ENCODE measurements around the gene ROR1.

DNA sequence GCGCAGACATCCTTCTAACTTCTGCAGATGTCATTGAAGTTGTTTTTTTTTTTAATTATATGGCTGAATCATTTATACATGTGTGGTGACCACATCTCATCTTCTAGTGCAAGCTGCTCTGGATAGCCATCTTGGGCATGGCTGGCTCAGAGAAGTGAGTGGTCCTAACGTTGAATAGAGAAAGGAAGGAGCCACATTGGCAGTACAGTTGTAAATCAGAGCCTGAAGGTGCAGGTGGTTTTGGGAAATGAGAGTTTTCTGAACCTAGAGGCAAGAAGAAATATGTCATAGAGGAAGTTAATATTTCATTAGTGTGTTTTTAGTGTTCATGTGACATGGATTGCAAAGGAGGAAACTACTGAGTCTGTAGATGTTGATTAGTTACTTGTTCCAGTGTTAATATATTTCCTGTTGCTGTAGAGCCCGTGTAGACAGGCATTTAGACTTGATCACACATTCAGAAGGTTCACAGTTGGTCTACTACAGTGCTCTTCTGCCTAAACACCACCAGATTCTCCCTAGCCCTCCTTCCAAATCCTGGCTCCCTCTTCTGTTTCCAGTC is 163.7 kb downstream of the ROR1 start:
- TF ChIP-seq EZH2 (IDR thresholded peaks at IDR 0.05; ENCODE audit: borderline replicate concordance, low read depth, low read length, severe bottlenecking) = no peak
- TF ChIP-seq FOS (IDR thresholded peaks at IDR 0.05; ENCODE audit: borderline replicate concordance, insufficient read depth, low read length) = no peak

Data from endothelial cell of umbilical vein (primary cell).